Measurements from ENCODE around the gene FAM156B.
"Not testable (repeated sequence)": the region's sequence is repeated elsewhere in the genome, so short reads cannot be mapped to it uniquely, and the experiment has no call there.

Gene FAM156B

DNA sequence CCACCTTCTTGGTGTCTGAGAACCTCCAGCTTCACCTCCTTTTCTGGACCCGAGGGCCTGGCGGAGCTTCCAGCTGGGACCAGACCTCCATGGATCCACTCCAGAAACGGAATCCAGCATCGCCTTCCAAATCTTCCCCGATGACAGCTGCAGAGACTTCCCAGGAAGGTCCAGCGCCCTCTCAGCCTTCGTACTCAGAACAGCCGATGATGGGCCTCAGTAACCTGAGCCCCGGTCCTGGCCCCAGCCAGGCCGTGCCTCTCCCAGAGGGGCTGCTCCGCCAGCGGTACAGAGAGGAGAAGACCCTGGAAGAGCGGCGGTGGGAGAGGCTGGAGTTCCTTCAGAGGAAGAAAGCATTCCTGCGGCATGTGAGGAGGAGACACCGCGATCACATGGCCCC, 10.0 kb downstream of the FAM156B start:
- H2BK5ac ChIP-seq (ENCODE audit: low read depth, low read length, poor library complexity, severe bottlenecking); H2BK12ac ChIP-seq (ENCODE audit: low read length in 2 of 2); H3K4ac ChIP-seq (ENCODE audit: low read depth in 1 of 2, low read length in 2 of 2); H4K91ac ChIP-seq (ENCODE audit: low read length); H3K27me3 ChIP-seq (ENCODE audit: control insufficient read depth in 1 of 2, insufficient read depth in 1 of 2, low read length in 2 of 2); H2AK5ac ChIP-seq (ENCODE audit: low read length, severe bottlenecking); H3K9ac ChIP-seq (ENCODE audit: low read length); H3K14ac ChIP-seq (ENCODE audit: low read length in 2 of 2); H2AFZ ChIP-seq (ENCODE audit: low read depth, low read length); H3K9me3 ChIP-seq (ENCODE audit: control insufficient read depth, low read length); DNase-seq; H3K27ac ChIP-seq (ENCODE audit: low read length, poor library complexity, severe bottlenecking); H4K8ac ChIP-seq (ENCODE audit: low read length); H3K23ac ChIP-seq (ENCODE audit: low read length in 2 of 2); H3K36me3 ChIP-seq (ENCODE audit: control insufficient read depth in 1 of 2, insufficient read depth in 2 of 2, low read depth in 1 of 2, low read length in 2 of 2); H3K4me2 ChIP-seq (ENCODE audit: low read length, poor library complexity, severe bottlenecking); H3K4me3 ChIP-seq (ENCODE audit: insufficient read depth in 1 of 2, low read depth in 1 of 2, low read length in 2 of 2); H3K4me1 ChIP-seq (ENCODE audit: control insufficient read depth, insufficient read depth, low read depth, low read length); H2BK15ac ChIP-seq (ENCODE audit: low read depth, poor library complexity, severe bottlenecking); H2BK120ac ChIP-seq (ENCODE audit: low read depth, low read length); H3K79me1 ChIP-seq (replicated peaks; ENCODE audit: low read length, poor library complexity, severe bottlenecking); H3K18ac ChIP-seq (ENCODE audit: low read depth in 1 of 2, low read length in 2 of 2): not testable (repeated sequence)
- no CpG with 5 or more reads among the region's 17 CpGs for WGBS

DNA sequence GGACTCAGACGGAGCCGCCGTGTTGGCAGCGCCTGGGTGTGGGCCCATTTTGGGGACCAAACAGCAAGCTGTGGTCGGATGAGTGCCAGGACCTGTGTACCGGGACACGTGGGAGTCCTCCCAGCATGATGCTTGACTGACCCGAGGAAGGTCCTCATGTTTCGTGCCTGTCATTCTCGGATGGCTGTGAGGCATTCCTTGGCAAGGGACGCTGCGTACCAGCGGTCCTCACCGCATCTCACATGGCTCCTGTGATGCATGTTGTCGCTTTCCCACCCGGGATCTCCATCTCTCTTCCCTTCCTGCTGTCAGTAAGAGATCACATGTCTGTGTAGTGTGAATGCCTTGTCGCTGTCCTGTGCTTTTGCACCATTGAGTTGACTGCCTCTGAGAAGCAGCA, 10.8 kb downstream of the FAM156B start:
- not testable (repeated sequence) for H2BK120ac ChIP-seq (ENCODE audit: low read depth, low read length); H2BK5ac ChIP-seq (ENCODE audit: low read depth, low read length, poor library complexity, severe bottlenecking); H3K27me3 ChIP-seq (ENCODE audit: control insufficient read depth in 1 of 2, insufficient read depth in 1 of 2, low read length in 2 of 2); H2AK5ac ChIP-seq (ENCODE audit: low read length, severe bottlenecking); H3K9me3 ChIP-seq (ENCODE audit: control insufficient read depth, low read length); H3K4me3 ChIP-seq (ENCODE audit: insufficient read depth in 1 of 2, low read depth in 1 of 2, low read length in 2 of 2); H3K9ac ChIP-seq (ENCODE audit: low read length); H3K18ac ChIP-seq (ENCODE audit: low read depth in 1 of 2, low read length in 2 of 2); H2BK15ac ChIP-seq (ENCODE audit: low read depth, poor library complexity, severe bottlenecking); H2AFZ ChIP-seq (ENCODE audit: low read depth, low read length); H4K91ac ChIP-seq (ENCODE audit: low read length); H2BK12ac ChIP-seq (ENCODE audit: low read length in 2 of 2); H3K36me3 ChIP-seq (ENCODE audit: control insufficient read depth in 1 of 2, insufficient read depth in 2 of 2, low read depth in 1 of 2, low read length in 2 of 2); H3K4me1 ChIP-seq (ENCODE audit: control insufficient read depth, insufficient read depth, low read depth, low read length); H3K4ac ChIP-seq (ENCODE audit: low read depth in 1 of 2, low read length in 2 of 2); H3K4me2 ChIP-seq (ENCODE audit: low read length, poor library complexity, severe bottlenecking); H4K8ac ChIP-seq (ENCODE audit: low read length); H3K14ac ChIP-seq (ENCODE audit: low read length in 2 of 2); H3K27ac ChIP-seq (ENCODE audit: low read length, poor library complexity, severe bottlenecking); DNase-seq; H3K23ac ChIP-seq (ENCODE audit: low read length in 2 of 2); H3K79me1 ChIP-seq (replicated peaks; ENCODE audit: low read length, poor library complexity, severe bottlenecking)
- WGBS = no CpG with 5 or more reads among the region's 17 CpGs

DNA sequence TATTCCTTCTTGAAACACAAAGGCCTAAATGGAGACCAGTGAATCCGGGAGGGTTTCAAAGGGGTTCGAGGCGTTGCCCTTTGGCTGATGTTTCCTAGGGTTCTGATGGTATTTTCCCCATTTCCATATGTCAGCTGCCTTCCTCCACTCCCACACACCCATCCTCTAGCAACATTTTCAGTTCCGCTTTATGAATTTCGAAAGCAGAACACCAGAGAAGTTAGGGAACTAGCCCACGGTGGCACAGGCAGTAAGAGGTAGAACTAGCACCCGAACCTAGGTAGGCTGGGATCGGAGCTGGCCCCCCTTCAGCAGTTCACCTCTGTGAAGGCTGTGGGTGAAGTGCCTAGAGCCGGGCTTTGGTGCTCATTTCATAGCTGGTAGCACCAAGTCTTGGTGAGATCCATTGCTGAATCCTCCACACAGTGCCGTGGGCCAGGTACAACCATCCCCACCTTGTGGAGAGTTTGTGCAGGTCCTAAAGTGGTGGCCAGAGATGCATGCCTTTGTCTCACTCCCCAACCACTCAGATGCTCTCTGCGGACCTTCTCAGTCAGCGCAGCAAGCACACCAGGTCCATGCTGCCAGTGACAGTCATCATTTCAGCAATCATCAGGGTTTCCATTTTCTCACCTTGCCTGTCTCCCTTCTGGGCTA, 12.3 kb downstream of the FAM156B start:
- H2BK5ac ChIP-seq (ENCODE audit: low read depth, low read length, poor library complexity, severe bottlenecking); H3K36me3 ChIP-seq (ENCODE audit: control insufficient read depth in 1 of 2, insufficient read depth in 2 of 2, low read depth in 1 of 2, low read length in 2 of 2); H3K79me1 ChIP-seq (replicated peaks; ENCODE audit: low read length, poor library complexity, severe bottlenecking); H2BK15ac ChIP-seq (ENCODE audit: low read depth, poor library complexity, severe bottlenecking); H3K4ac ChIP-seq (ENCODE audit: low read depth in 1 of 2, low read length in 2 of 2); H2BK120ac ChIP-seq (ENCODE audit: low read depth, low read length); H2AFZ ChIP-seq (ENCODE audit: low read depth, low read length); H2AK5ac ChIP-seq (ENCODE audit: low read length, severe bottlenecking); H3K23ac ChIP-seq (ENCODE audit: low read length in 2 of 2); H3K14ac ChIP-seq (ENCODE audit: low read length in 2 of 2); H4K91ac ChIP-seq (ENCODE audit: low read length); H3K27me3 ChIP-seq (ENCODE audit: control insufficient read depth in 1 of 2, insufficient read depth in 1 of 2, low read length in 2 of 2); H2BK12ac ChIP-seq (ENCODE audit: low read length in 2 of 2); H3K4me3 ChIP-seq (ENCODE audit: insufficient read depth in 1 of 2, low read depth in 1 of 2, low read length in 2 of 2); H3K27ac ChIP-seq (ENCODE audit: low read length, poor library complexity, severe bottlenecking); DNase-seq; H4K8ac ChIP-seq (ENCODE audit: low read length); H3K9me3 ChIP-seq (ENCODE audit: control insufficient read depth, low read length); H3K4me1 ChIP-seq (ENCODE audit: control insufficient read depth, insufficient read depth, low read depth, low read length); H3K9ac ChIP-seq (ENCODE audit: low read length); H3K18ac ChIP-seq (ENCODE audit: low read depth in 1 of 2, low read length in 2 of 2); H3K4me2 ChIP-seq (ENCODE audit: low read length, poor library complexity, severe bottlenecking): not testable (repeated sequence)
- WGBS = no CpG with 5 or more reads among the region's 12 CpGs

DNA sequence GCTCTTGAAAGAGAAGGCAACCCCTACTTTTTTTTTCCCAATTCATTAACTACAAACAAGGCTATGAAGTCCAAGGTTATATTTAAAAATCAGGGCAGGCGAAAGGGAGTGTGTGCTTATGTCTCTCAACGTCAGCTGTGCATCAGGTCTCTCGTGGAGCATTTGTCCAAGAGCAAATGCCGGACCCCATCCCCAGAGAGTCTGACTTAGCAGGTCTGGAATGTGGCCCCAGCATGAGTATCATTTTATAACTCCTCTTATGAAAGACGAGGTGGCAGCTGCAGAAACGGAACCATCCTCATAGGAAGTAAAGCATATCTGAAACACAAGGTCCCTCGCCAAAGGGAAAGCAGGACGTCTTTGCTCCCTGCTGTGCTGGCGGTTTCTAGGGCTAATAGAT, 16.6 kb downstream of the FAM156B start:
- WGBS = no CpG with 5 or more reads among the region's 9 CpGs

More for the DNA sequence above, 16.6 kb downstream of the FAM156B start:
- not testable (repeated sequence) for H3K4me2 ChIP-seq (ENCODE audit: low read length, poor library complexity, severe bottlenecking); H3K36me3 ChIP-seq (ENCODE audit: control insufficient read depth in 1 of 2, insufficient read depth in 2 of 2, low read depth in 1 of 2, low read length in 2 of 2); H2BK120ac ChIP-seq (ENCODE audit: low read depth, low read length); H3K18ac ChIP-seq (ENCODE audit: low read depth in 1 of 2, low read length in 2 of 2); H3K9me3 ChIP-seq (ENCODE audit: control insufficient read depth, low read length); H3K4me3 ChIP-seq (ENCODE audit: insufficient read depth in 1 of 2, low read depth in 1 of 2, low read length in 2 of 2); H3K4ac ChIP-seq (ENCODE audit: low read depth in 1 of 2, low read length in 2 of 2); H3K9ac ChIP-seq (ENCODE audit: low read length); H2BK5ac ChIP-seq (ENCODE audit: low read depth, low read length, poor library complexity, severe bottlenecking); H2BK12ac ChIP-seq (ENCODE audit: low read length in 2 of 2); H3K14ac ChIP-seq (ENCODE audit: low read length in 2 of 2); H4K8ac ChIP-seq (ENCODE audit: low read length); H2AFZ ChIP-seq (ENCODE audit: low read depth, low read length); H4K91ac ChIP-seq (ENCODE audit: low read length); H3K23ac ChIP-seq (ENCODE audit: low read length in 2 of 2); H3K27ac ChIP-seq (ENCODE audit: low read length, poor library complexity, severe bottlenecking); H3K4me1 ChIP-seq (ENCODE audit: control insufficient read depth, insufficient read depth, low read depth, low read length); H2AK5ac ChIP-seq (ENCODE audit: low read length, severe bottlenecking); H2BK15ac ChIP-seq (ENCODE audit: low read depth, poor library complexity, severe bottlenecking); H3K79me1 ChIP-seq (replicated peaks; ENCODE audit: low read length, poor library complexity, severe bottlenecking); H3K27me3 ChIP-seq (ENCODE audit: control insufficient read depth in 1 of 2, insufficient read depth in 1 of 2, low read length in 2 of 2); DNase-seq
